Nephron (organoid): ENCODE measurements around the gene ZNF317.

Source experiments
- H3K27ac Mint-ChIP-seq, 3 experiments: 2 replicates each; pipeline ENCODE4 v1.8.0; 2020; ENCODE audit warnings: mixed read lengths in 3 of 3, mild to moderate bottlenecking in 2 of 3, moderate library complexity in 1 of 3
- H3K27me3 Mint-ChIP-seq: 2 replicates; pipeline ENCODE4 v1.8.0; 2021; ENCODE audit warnings: low read depth, mild to moderate bottlenecking, moderate library complexity, mixed read lengths
- H3K36me3 Mint-ChIP-seq: 2 replicates; pipeline ENCODE4 v1.8.0; 2020; ENCODE audit warnings: low read depth, mixed read lengths
- H3K4me1 Mint-ChIP-seq: 2 replicates; pipeline ENCODE4 v1.8.0; 2020; ENCODE audit warnings: mixed read lengths
- H3K4me3 Mint-ChIP-seq, 3 experiments: 2 replicates each; pipeline ENCODE4 v1.8.0; 2020; ENCODE audit warnings: mild to moderate bottlenecking in 3 of 3, mixed read lengths in 3 of 3, moderate library complexity in 2 of 3
- H3K9me3 Mint-ChIP-seq: 2 replicates; pipeline ENCODE4 v1.8.0; 2020; ENCODE audit warnings: mixed read lengths
- TF ChIP-seq, protein P1 (sequence below), 3 experiments: fragments of 200-600 bp; sonication (generic); IDR thresholded peaks; one replicate each; pipeline ENCODE4 v1.5.0; 2021; ENCODE audit warnings: antibody characterized with exemption in 3 of 3; ENCODE audit not compliant: unreplicated experiment in 3 of 3

Gene ZNF317

DNA sequence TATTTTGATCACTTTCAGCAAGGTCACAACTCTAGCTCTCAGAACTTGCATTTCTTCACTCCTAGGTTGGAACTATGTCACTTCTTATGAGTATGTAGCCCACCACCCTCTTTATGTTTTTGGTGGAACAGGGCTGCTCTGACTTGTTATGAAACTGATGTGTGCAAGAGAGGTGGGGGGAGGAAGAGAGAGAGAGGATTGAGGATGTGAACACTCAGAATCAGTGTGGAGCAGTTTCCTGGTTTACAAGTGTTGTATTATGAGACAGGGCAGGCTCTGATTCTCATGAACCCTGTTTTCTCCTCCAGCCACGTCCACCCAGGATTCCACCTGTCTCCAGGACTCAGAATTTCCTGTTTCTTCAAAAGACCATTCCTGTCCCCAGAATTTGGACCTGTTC is 16.1 kb downstream of the ZNF317 start:
- TF ChIP-seq, protein P1, sequence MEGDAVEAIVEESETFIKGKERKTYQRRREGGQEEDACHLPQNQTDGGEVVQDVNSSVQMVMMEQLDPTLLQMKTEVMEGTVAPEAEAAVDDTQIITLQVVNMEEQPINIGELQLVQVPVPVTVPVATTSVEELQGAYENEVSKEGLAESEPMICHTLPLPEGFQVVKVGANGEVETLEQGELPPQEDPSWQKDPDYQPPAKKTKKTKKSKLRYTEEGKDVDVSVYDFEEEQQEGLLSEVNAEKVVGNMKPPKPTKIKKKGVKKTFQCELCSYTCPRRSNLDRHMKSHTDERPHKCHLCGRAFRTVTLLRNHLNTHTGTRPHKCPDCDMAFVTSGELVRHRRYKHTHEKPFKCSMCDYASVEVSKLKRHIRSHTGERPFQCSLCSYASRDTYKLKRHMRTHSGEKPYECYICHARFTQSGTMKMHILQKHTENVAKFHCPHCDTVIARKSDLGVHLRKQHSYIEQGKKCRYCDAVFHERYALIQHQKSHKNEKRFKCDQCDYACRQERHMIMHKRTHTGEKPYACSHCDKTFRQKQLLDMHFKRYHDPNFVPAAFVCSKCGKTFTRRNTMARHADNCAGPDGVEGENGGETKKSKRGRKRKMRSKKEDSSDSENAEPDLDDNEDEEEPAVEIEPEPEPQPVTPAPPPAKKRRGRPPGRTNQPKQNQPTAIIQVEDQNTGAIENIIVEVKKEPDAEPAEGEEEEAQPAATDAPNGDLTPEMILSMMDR (IDR thresholded peaks at IDR 0.05; ENCODE audit: unreplicated experiment in 3 of 3) = no peak
- Mint-ChIP-seq H3K4me3 (no peak overlapping the region), H3K36me3 (peaks cover 100% of the 10 kb centered on the region), H3K4me1 (no peaks in the 10 kb centered on the region), H3K9me3 (peaks cover 89% of the 10 kb centered on the region), H3K27ac (no peak overlapping the region), H3K27me3 (peaks cover 3% of the 10 kb centered on the region)

DNA sequence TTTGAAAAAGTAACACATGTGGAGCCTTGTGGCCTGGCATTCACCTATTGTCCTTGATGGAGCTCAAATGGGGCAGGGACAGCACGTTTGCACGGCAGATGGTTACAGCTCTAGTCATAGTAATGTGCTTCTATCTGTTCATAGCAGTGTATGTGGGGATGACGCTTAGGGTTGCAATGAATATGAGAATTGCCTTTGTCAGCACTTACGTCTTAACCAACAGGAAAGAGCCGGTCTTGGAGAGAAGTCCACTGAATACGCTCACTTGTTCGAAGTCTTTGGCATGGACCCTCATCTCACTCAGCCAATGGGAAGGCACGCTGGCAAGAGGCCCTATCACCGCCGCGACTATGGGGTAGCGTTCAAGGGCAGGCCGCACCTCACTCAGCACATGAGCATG is 19.7 kb downstream of the ZNF317 start:
- peaks cover 98% of the 10 kb centered on the region for H3K36me3 Mint-ChIP-seq
- peaks cover 3% of the 10 kb centered on the region for H3K27me3 Mint-ChIP-seq
- TF ChIP-seq, protein P1 (IDR thresholded peaks at IDR 0.05; ENCODE audit: unreplicated experiment in 3 of 3) = no peak
- H3K4me3 Mint-ChIP-seq = no peak overlapping the region
- no peak overlapping the region for H3K27ac Mint-ChIP-seq
- peaks cover 84% of the 10 kb centered on the region for H3K9me3 Mint-ChIP-seq
- H3K4me1 Mint-ChIP-seq = no peaks in the 10 kb centered on the region

DNA sequence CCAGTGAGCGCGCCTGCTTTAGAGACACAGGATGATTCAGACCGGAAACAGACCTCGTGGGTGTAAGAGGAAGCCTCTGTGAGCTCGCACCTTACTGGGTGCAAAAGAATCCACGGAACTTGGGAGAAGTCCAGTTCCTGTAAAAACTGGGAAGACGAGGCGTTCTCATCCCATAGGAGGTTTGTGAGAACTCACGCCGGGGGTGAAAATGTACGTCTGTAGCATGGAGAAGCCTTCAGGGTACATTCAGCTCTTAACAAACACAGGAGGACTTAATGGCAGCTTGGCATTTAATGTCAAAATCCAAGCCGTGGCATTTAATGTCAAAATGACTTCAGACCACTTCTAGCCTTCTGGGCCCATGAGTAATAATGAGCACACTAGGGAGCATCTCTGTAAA is 21.2 kb downstream of the ZNF317 start:
- H3K4me3 Mint-ChIP-seq = no peak overlapping the region
- TF ChIP-seq, protein P1 (IDR thresholded peaks at IDR 0.05; ENCODE audit: unreplicated experiment in 3 of 3) = no peak
- H3K36me3 Mint-ChIP-seq = peaks cover 97% of the 10 kb centered on the region
- H3K4me1 Mint-ChIP-seq = no peaks in the 10 kb centered on the region
- peaks cover 74% of the 10 kb centered on the region for H3K9me3 Mint-ChIP-seq
- peaks cover 3% of the 10 kb centered on the region for H3K27me3 Mint-ChIP-seq
- no peak overlapping the region for H3K27ac Mint-ChIP-seq

DNA sequence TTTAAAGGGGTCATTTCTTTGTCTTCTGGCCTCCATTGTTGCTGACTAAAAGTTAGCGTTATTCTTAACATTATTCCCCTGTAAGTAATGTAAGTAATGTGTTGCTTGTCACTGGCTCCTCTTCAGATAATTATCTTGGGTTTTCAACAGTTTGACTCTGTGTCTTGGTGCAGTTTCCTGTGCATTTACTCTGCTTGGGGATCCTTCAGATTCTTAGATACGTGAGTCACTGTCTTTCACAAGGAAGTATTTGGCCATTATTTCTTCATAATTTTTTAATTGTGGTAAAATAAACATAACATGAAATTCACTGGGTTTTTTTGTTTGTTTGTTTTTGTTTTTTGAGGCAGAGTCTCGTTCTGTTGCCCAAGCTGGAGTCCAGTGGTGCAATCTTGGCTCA is 25.1 kb downstream of the ZNF317 start:
- Mint-ChIP-seq H3K27me3 (peaks cover 3% of the 10 kb centered on the region), H3K4me1 (no peaks in the 10 kb centered on the region), H3K36me3 (peaks cover 73% of the 10 kb centered on the region), H3K4me3 (no peak overlapping the region), H3K9me3 (peaks cover 45% of the 10 kb centered on the region), H3K27ac (no peak overlapping the region)
- TF ChIP-seq, protein P1 (IDR thresholded peaks at IDR 0.05; ENCODE audit: unreplicated experiment in 3 of 3) = no peak

DNA sequence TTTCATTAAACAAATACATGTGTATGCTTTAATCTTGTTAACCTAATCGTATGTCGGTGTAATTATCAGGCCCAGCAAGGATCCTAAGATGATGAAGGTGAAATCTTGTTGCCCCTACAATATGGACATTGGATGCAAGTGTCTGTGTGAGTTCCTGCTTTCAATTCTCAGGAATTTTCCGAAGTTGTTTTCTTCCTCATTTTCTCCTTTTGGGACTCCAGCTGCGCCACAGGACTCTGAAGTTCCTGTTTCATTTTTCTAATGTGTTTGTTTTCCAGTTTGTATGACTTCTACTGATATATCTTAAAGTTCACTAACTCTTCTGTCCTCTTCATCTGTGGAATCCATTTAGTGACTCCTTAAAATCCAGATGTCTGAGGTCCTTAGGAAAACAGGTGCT is 26.6 kb downstream of the ZNF317 start:
- H3K4me3 Mint-ChIP-seq = no peak overlapping the region
- TF ChIP-seq, protein P1 (IDR thresholded peaks at IDR 0.05; ENCODE audit: unreplicated experiment in 3 of 3) = no peak
- peaks cover 58% of the 10 kb centered on the region for H3K36me3 Mint-ChIP-seq
- no peaks in the 10 kb centered on the region for H3K4me1 Mint-ChIP-seq
- no peak overlapping the region for H3K27ac Mint-ChIP-seq
- H3K27me3 Mint-ChIP-seq = no peaks in the 10 kb centered on the region
- peaks cover 29% of the 10 kb centered on the region for H3K9me3 Mint-ChIP-seq

DNA sequence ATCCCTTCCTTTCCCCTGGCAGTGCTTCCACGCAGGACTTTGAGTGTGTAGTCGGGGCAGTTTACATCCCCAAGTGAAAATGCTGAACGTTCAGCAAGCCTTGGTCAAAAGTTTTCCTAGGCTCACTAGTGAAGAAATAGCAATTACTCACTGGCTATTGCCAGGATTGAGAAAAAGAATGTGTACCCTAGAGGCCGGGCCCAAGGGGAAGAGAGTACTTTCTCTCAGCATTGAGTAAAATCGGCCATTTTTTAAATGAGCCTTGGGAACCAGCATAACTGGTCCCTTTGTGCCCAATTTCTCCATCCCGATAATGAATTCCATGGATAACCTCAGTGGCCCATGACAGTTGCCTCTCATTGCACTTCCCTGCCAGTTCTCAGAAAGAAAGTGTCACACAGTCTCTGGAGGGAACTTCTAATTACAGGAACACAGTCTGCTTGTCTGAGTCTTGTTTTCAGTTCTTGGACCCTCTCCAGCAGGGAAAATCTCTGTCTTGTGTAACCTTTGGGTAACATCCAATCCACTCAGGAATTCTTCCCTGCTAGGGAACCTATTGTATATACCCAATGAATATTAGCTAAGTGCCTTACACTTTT is 31.3 kb downstream of the ZNF317 start:
- Mint-ChIP-seq H3K4me1 (no peaks in the 10 kb centered on the region), H3K36me3 (peaks cover 33% of the 10 kb centered on the region), H3K9me3 (peaks cover 12% of the 10 kb centered on the region), H3K4me3 (no peak overlapping the region), H3K27ac (no peak overlapping the region), H3K27me3 (no peaks in the 10 kb centered on the region)
- TF ChIP-seq, protein P1 (IDR thresholded peaks at IDR 0.05; ENCODE audit: unreplicated experiment in 3 of 3) = no peak
